ENCODE data around the gene BFSP2. TPM values are rescaled to one million over a fixed set of nuclear protein-coding genes. Genes with fewer than 3 reads are reported as not detected.

Gene BFSP2
- total and polyA plus RNA-seq, 2 donors (not counting 1 experiment from before 2014, with no cell fraction given): 0.60 to 1.6 TPM

- Histone ChIP-seq H3K27me3 (replicated peaks in 1 of 4; ENCODE audit: control extremely low read depth in 1 of 4, control insufficient read depth in 3 of 4, insufficient read depth in 4 of 4, low read length in 3 of 4) (peaks cover 0 to 3% (median 0%) of the 10 kb centered on the region in 4 experiments), H3K79me2 (ENCODE audit: control insufficient read depth, insufficient read depth, low read length) (no peaks in the 10 kb centered on the region), H2AFZ (ENCODE audit: insufficient read depth, low read depth, low read length, poor library complexity, severe bottlenecking) (no peak overlapping the region), H3K4me2 (replicated peaks; ENCODE audit: low read depth, low read length, poor library complexity, severe bottlenecking) (no peak overlapping the region), H3K27ac (ENCODE audit: low read length in 2 of 2) (no peak overlapping the region), H4K20me1 (ENCODE audit: control insufficient read depth, insufficient read depth, low read length, poor library complexity, severe bottlenecking) (no peaks in the 10 kb centered on the region), H3K9ac (ENCODE audit: low read length) (no peak overlapping the region), H3K36me3 (replicated peaks in 1 of 2; ENCODE audit: control extremely low read depth in 1 of 2, control insufficient read depth in 1 of 2, extremely low read depth in 1 of 2, insufficient read depth in 2 of 2, low read length in 1 of 2) (no peaks in the 10 kb centered on the region), H3K9me3 (ENCODE audit: control extremely low read depth in 1 of 3, control insufficient read depth in 2 of 3, insufficient read depth in 1 of 3, low read length in 2 of 3) (no peaks in the 10 kb centered on the region), H3K4me1 (ENCODE audit: control insufficient read depth in 2 of 2, insufficient read depth in 2 of 2, low read length in 2 of 2) (peaks cover 0 to 3% of the 10 kb centered on the region in 2 donors), H3K4me3 (ENCODE audit: control extremely low read depth in 1 of 5, extremely low read depth in 1 of 5, insufficient read depth in 1 of 5, low read depth in 2 of 5, low read length in 4 of 5) (no peak overlapping the region)
- Mint-ChIP-seq H3K27ac (no peak overlapping the region), H3K27me3 (no peaks in the 10 kb centered on the region), H3K4me1 (peaks cover 2% of the 10 kb centered on the region), H3K4me3 (no peak overlapping the region), H3K9me3 (ENCODE audit: insufficient read depth) (no peaks in the 10 kb centered on the region)
- DNase-seq: no peak
- ChIA-PET POLR2A (no interaction called here), CTCF (interaction anchor here (0.5 to 1.3 kb wide), 2 partner anchors 436 to 438 kb away, joined by 3 read pairs; no protein-coding TSS in a partner anchor)
- intact Hi-C loops (cut with micrococcal nuclease): loop anchor here (10.0 kb wide), 1 partner anchor 847 kb away; no protein-coding TSS in a partner anchor
- no peak for ATAC-seq (ENCODE audit: low read depth)
- 92% methylated on average over 2 of the region's 4 CpGs for WGBS (ENCODE audit: insufficient coverage)
- TF ChIP-seq EZH2 (IDR thresholded peaks at IDR 0.05; ENCODE audit: borderline replicate concordance, insufficient read depth, low read depth, low read length, poor library complexity, severe bottlenecking): no peak
- no peak for TF ChIP-seq CTCF (IDR thresholded peaks at IDR 0.05)
Observed at GRCh38 chr3:133381346-133382109, 18.3 kb upstream of the BFSP2 start.

- ChIA-PET CTCF (interaction anchor here (1.3 to 2.6 kb wide), 3 partner anchors 12 to 657 kb away, joined by 3 to 11 read pairs (median 3); no protein-coding TSS in a partner anchor), POLR2A (no interaction called here)
- H3K4me1 Mint-ChIP-seq: peaks cover 2% of the 10 kb centered on the region
- Histone ChIP-seq H3K9ac (ENCODE audit: low read length) (no peak overlapping the region), H4K20me1 (ENCODE audit: control insufficient read depth, insufficient read depth, low read length, poor library complexity, severe bottlenecking) (no peaks in the 10 kb centered on the region), H3K4me3 (ENCODE audit: control extremely low read depth in 1 of 5, extremely low read depth in 1 of 5, insufficient read depth in 1 of 5, low read depth in 2 of 5, low read length in 4 of 5) (no peak overlapping the region), H2AFZ (ENCODE audit: insufficient read depth, low read depth, low read length, poor library complexity, severe bottlenecking) (no peak overlapping the region), H3K27me3 (replicated peaks in 1 of 4; ENCODE audit: control extremely low read depth in 1 of 4, control insufficient read depth in 3 of 4, insufficient read depth in 4 of 4, low read length in 3 of 4) (peaks cover 0 to 3% (median 0%) of the 10 kb centered on the region in 4 experiments), H3K27ac (ENCODE audit: low read length in 2 of 2) (no peak overlapping the region), H3K9me3 (ENCODE audit: control extremely low read depth in 1 of 3, control insufficient read depth in 2 of 3, insufficient read depth in 1 of 3, low read length in 2 of 3) (no peaks in the 10 kb centered on the region), H3K79me2 (ENCODE audit: control insufficient read depth, insufficient read depth, low read length) (no peaks in the 10 kb centered on the region), H3K4me2 (replicated peaks; ENCODE audit: low read depth, low read length, poor library complexity, severe bottlenecking) (no peak overlapping the region), H3K36me3 (replicated peaks in 1 of 2; ENCODE audit: control extremely low read depth in 1 of 2, control insufficient read depth in 1 of 2, extremely low read depth in 1 of 2, insufficient read depth in 2 of 2, low read length in 1 of 2) (no peaks in the 10 kb centered on the region), H3K4me1 (ENCODE audit: control insufficient read depth in 2 of 2, insufficient read depth in 2 of 2, low read length in 2 of 2) (peaks cover 0 to 3% of the 10 kb centered on the region in 2 donors)
- 90% methylated on average over 3 of the region's 3 CpGs for WGBS (ENCODE audit: insufficient coverage)
- no peak overlapping the region for H3K4me3 Mint-ChIP-seq
- TF ChIP-seq EZH2 (IDR thresholded peaks at IDR 0.05; ENCODE audit: borderline replicate concordance, insufficient read depth, low read depth, low read length, poor library complexity, severe bottlenecking): no peak
- no peak for TF ChIP-seq CTCF (IDR thresholded peaks at IDR 0.05)
- DNase-seq (no peak), ATAC-seq (ENCODE audit: low read depth) (no peak)
- H3K9me3 Mint-ChIP-seq (ENCODE audit: insufficient read depth): no peaks in the 10 kb centered on the region
- H3K27me3 Mint-ChIP-seq: no peaks in the 10 kb centered on the region
- intact Hi-C loops (cut with micrococcal nuclease): loop anchor here (10.0 kb wide), 1 partner anchor 848 kb away; no protein-coding TSS in a partner anchor
- H3K27ac Mint-ChIP-seq: no peak overlapping the region
Observed at GRCh38 chr3:133383175-133383574, 16.7 kb upstream of the BFSP2 start.
